ENCODE data around the gene TERT. TPM values are rescaled to one million over a fixed set of nuclear protein-coding genes. Genes with fewer than 3 reads are reported as not detected.
A peak's percentile ranks its signal among the peaks of the same experiment; 100 is the strongest.

TERT gene
- total RNA-seq, 2 experiments from 2014 or later, result 0.55 to 0.84 TPM

GRCh38 chr5:1282131-1282992, 12.5 kb downstream of the TERT start:
- H3K9me3 ChIP-seq (ENCODE audit: control insufficient read depth in 1 of 2, insufficient read depth in 1 of 2, low read length in 2 of 2), result peaks cover 0 to 25% of the 10 kb centered on the region in 2 experiments
- H3K4me1 ChIP-seq (ENCODE audit: insufficient read depth, low read length), result no peaks in the 10 kb centered on the region
- H3K27ac ChIP-seq (ENCODE audit: low read depth in 1 of 2, low read length in 2 of 2), result no peak overlapping the region
- DNase-seq, result peak in 2 of 14 experiments; percentile 14
- intact Hi-C loops (cut with DNase I, micrococcal nuclease), result no loop called here
- no peaks in the 10 kb centered on the region for H3K36me3 Mint-ChIP-seq (ENCODE audit: low read depth)
- ATAC-seq (ENCODE audit: poor library complexity), result no peak
- no peaks in the 10 kb centered on the region for H3K36me3 ChIP-seq (ENCODE audit: insufficient read depth, low read length)
- H3K4me1 Mint-ChIP-seq (ENCODE audit: low read depth), result no peaks in the 10 kb centered on the region
- no peak overlapping the region for H3K4me3 Mint-ChIP-seq
- H3K4me3 ChIP-seq (ENCODE audit: low read length), result no peak overlapping the region
- no peak overlapping the region for H3K27ac Mint-ChIP-seq
- no peak for TF ChIP-seq CTCF (IDR thresholded peaks at IDR 0.05)
- POLR2A ChIA-PET, result no interaction called here
- no peaks in the 10 kb centered on the region for H3K27me3 ChIP-seq (ENCODE audit: control insufficient read depth in 1 of 2, insufficient read depth in 2 of 2, low read length in 2 of 2)
- no peaks in the 10 kb centered on the region for H3K27me3 Mint-ChIP-seq
- no peaks in the 10 kb centered on the region for H3K9me3 Mint-ChIP-seq
- CTCF ChIA-PET, result no interaction called here

DNA sequence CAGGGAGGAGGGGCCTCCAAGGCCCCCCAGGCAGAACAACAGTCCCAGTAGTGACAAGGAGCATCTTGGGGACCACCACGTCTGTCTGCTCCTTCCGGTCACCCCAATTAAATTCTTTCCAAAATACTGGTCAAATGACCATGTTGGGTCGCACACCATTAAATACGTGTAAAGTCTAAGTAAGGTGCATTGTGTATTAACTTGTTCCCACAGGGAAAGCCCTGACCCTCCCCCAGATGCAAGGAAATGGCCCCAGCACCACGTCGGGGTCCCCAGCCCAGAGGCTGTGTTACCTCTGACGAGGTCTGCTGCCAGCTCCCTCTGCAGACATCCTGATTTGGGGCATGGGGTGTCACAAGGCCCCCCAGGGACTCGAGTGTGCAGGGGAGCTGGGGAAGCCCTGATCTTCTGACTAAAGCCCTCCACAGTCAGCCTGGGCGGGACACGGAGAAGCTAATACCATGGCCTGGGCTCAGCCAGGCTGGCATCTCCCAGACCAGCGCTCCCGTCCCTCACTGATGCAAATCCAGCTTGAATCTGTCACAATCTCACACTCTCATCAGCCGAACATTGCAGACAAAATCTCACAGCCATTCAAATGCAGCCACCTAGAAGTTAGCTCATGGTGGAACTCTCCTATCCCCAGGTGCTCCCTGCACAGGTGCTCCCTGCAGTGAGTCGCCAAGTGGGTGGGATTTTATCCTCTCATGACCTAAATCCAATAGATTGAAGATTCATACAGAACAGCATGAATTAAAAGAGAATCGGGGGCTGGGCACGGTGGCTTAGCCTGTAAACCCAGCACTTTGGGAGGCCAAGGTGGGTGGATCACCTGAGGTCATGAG, 13.6 kb downstream of the TERT start:
- Mint-ChIP-seq H3K4me3 (no peak overlapping the region), H3K27me3 (no peaks in the 10 kb centered on the region), H3K27ac (no peak overlapping the region), H3K4me1 (ENCODE audit: low read depth) (no peaks in the 10 kb centered on the region), H3K36me3 (ENCODE audit: low read depth) (no peaks in the 10 kb centered on the region), H3K9me3 (no peaks in the 10 kb centered on the region)
- Histone ChIP-seq H3K27ac (ENCODE audit: low read depth in 1 of 2, low read length in 2 of 2) (no peak overlapping the region), H3K4me3 (ENCODE audit: low read length) (no peak overlapping the region), H3K4me1 (ENCODE audit: insufficient read depth, low read length) (no peaks in the 10 kb centered on the region), H3K9me3 (ENCODE audit: control insufficient read depth in 1 of 2, insufficient read depth in 1 of 2, low read length in 2 of 2) (peaks cover 0 to 25% of the 10 kb centered on the region in 2 experiments), H3K36me3 (ENCODE audit: insufficient read depth, low read length) (no peaks in the 10 kb centered on the region), H3K27me3 (ENCODE audit: control insufficient read depth in 1 of 2, insufficient read depth in 2 of 2, low read length in 2 of 2) (no peaks in the 10 kb centered on the region)
- intact Hi-C loops (cut with DNase I, micrococcal nuclease), result no loop called here
- CTCF ChIA-PET, result no interaction called here
- no peak for DNase-seq
- no peak for TF ChIP-seq CTCF (IDR thresholded peaks at IDR 0.05)
- POLR2A ChIA-PET, result no interaction called here
- ATAC-seq (ENCODE audit: poor library complexity), result no peak

DNA sequence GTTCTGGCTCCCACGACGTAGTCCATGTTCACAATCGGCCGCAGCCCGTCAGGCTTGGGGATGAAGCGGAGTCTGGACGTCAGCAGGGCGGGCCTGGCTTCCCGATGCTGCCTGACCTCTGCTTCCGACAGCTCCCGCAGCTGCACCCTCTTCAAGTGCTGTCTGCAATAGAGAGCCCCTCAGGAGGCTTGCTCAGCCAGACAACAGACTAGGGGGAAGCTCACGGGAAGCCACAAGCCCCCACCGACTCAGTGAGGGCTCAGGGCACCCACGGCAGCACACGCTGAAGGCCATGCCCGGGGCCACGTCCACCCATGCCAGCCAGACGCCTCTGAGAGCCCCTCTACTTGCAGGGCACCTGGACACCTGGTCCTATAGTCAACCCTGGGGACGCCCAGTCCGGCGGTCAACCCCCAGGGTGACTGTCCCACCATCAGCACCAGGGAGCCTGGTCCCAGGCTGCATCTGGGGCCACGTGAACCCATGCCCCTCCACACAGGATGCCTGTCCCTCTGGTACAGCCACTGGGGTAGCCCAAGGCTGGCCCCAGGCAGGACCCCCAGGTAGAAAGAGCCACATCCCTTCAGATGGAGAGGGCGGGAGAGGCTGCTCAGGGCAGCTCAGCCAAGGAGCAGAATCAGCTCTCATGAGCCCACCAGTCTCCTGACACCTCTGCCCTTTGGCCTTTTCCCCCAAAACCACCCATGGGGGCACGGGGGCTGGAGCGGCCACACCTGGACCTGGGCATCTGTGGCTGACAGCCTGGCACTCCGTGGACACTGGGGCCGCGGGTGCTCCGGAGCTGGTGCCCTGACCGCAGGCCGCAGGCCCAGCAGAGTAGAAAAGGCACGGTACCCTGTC, 14.5 kb downstream of the TERT start:
- H3K9me3 Mint-ChIP-seq, result no peaks in the 10 kb centered on the region
- H3K27me3 Mint-ChIP-seq, result no peaks in the 10 kb centered on the region
- H3K4me1 ChIP-seq (ENCODE audit: insufficient read depth, low read length), result no peaks in the 10 kb centered on the region
- no peak overlapping the region for H3K27ac ChIP-seq (ENCODE audit: low read depth in 1 of 2, low read length in 2 of 2)
- no peak overlapping the region for H3K4me3 Mint-ChIP-seq
- intact Hi-C loops (cut with DNase I, micrococcal nuclease), result no loop called here
- H3K4me3 ChIP-seq (ENCODE audit: low read length), result no peak overlapping the region
- no peaks in the 10 kb centered on the region for H3K4me1 Mint-ChIP-seq (ENCODE audit: low read depth)
- no peak for TF ChIP-seq CTCF (IDR thresholded peaks at IDR 0.05)
- H3K36me3 ChIP-seq (ENCODE audit: insufficient read depth, low read length), result no peaks in the 10 kb centered on the region
- H3K36me3 Mint-ChIP-seq (ENCODE audit: low read depth), result no peaks in the 10 kb centered on the region
- no peaks in the 10 kb centered on the region for H3K27me3 ChIP-seq (ENCODE audit: control insufficient read depth in 1 of 2, insufficient read depth in 2 of 2, low read length in 2 of 2)
- ATAC-seq (ENCODE audit: poor library complexity) (no peak), DNase-seq (no peak)
- CTCF ChIA-PET, result no interaction called here
- H3K9me3 ChIP-seq (ENCODE audit: control insufficient read depth in 1 of 2, insufficient read depth in 1 of 2, low read length in 2 of 2), result peaks cover 0 to 25% of the 10 kb centered on the region in 2 experiments
- POLR2A ChIA-PET, result no interaction called here
- no peak overlapping the region for H3K27ac Mint-ChIP-seq

Data from CD4-positive, alpha-beta T cell (primary cell).